Hematopoietic multipotent progenitor cell (in vitro differentiated cells): ENCODE data around the gene BMPR2. TPM values are rescaled to one million over a fixed set of nuclear protein-coding genes. Genes with fewer than 3 reads are reported as not detected.
"Not testable (repeated sequence)": the region's sequence is repeated elsewhere in the genome, so short reads cannot be mapped to it uniquely, and the experiment has no call there.

Source experiments
- DNase-seq, 3 donors: peaks; one replicate each; pipeline ENCODE4 v3.0.0-alpha.2; 2011 to 2015; ENCODE audit warnings: low read depth in 2 of 3, low spot score in 2 of 3
- total RNA-seq: library from RNA; depleted of rRNA; stranded (reverse); fragments of >200 nt; gene quantifications from one replicate; pipeline ENCODE4 v1.2.3, GENCODE V29; 2012

Gene BMPR2
- total RNA-seq, result 6.7 TPM

- peak; percentile 82 to 86 (median 84) for DNase-seq
Measured at GRCh38 chr2:202375609-202376408, at the start of gene BMPR2. TSS of gene BMPR2 (plus strand) at chr2:202376327. CDS start at chr2:202377475, 1,148 bp downstream.

DNA sequence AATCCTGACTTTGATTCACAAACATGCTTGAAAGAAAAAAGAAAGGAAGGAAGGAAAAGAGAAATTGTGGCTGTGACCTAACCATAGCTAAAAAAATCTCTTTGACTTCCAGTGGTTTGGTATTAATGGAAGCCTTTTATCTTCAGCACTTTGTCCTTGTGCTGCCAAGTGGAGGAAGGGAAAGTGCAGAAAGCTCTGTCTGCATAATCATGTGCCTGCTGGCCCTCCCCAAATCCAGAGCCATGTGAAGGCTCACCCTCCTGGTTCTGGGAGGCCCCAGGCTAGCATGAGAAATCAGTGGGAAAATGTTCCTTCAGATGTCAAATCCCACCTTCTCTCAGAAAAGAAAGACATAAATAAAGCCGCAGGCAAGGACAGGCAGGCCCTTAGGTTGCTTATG is 48.3 kb upstream of the BMPR2 start:
- no peak for DNase-seq

DNA sequence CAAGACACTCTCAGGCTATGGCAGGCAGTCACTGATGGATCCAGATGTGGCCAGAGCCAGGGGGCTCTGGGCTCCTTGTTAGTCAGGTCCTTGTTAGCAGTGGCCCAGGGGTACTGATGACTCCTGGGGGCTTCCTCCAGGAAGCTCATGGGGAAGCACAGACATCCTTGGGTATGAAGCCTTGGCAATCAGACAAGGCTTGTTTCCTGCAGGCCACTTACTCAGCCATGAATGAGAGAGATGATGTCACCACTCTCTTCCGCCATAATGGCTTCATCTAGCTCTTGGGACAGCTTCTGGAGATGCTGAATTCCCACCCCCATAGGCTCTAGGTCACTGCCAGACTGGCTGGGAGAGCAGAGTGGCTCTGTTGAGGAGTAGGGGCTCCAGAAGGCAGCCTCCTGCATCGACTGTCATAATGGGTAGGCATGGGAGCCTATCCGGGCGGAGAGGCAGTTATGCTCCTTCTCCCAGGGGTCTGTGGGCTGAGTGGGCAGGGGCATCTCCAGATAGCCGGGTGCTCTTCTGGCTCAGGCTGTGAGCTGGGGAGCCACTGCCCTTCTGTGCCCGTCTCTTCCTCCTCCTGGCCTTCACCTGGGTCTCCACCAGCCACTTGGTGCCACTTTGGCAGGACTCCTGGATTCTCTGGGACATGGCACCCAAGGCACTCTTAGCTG is 40.2 kb upstream of the BMPR2 start:
- DNase-seq, result no peak

DNA sequence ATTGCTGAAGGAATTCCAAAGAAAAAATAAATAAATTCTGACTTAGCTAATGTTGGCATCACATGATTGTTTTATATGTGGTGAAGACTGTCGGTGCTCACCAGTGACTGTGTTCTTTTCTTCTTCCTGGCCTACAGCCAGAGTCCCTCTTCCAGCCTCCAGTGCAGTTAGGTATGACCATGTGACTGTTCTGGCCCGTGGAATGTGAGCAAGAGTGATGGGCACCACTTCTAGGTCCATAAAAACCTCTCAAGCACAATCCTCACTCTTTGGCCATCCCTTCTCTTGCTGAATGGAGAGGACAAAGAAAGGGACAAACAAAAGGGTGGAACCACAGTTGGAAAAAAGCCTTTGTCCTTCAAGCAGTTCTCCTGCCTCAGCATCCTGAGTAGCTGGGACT is 39.0 kb upstream of the BMPR2 start:
- DNase-seq, result no peak

GRCh38 chr2:202337706-202338346 is 38.3 kb upstream of the BMPR2 start:
- DNase-seq, result no peak

DNA sequence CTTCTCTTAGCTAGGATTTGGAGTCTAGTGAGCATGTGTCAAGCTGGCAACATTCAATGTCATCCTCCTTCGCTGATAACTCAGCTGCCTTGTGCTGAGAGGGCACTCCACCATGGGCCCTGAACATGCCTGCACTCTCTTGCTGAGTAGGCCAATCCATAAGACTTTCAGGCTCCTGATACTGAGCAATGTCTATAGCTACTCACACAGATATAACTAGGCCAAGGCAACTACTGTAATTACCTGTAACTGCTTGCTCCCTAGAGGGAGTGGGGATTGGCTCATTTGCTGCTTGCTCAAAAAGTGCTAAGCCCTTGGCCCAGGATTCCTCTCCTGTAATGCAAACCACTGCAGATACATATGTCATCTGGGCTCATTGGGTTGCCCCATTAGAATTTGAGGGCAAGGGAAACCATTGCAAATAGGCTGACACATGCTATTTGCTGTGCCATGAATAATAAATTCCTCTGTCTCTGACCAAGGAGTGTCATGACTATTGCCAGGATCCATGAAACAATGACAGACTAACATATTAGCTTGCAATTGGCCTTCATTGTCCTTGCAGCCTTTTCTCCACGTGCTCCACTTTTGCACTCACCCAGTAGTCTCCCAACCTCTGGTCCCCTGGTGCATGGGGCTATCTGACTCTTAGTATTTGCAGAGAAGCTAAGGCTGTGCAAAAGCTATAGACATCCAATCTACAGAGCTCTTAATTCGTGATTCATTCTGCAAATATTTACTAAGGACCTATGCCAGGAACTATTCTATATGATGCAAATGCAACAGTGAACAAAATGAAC is 36.9 kb upstream of the BMPR2 start:
- DNase-seq, result no peak

GRCh38 chr2:202344178-202344577 is 31.9 kb upstream of the BMPR2 start:
- DNase-seq, result no peak

DNA sequence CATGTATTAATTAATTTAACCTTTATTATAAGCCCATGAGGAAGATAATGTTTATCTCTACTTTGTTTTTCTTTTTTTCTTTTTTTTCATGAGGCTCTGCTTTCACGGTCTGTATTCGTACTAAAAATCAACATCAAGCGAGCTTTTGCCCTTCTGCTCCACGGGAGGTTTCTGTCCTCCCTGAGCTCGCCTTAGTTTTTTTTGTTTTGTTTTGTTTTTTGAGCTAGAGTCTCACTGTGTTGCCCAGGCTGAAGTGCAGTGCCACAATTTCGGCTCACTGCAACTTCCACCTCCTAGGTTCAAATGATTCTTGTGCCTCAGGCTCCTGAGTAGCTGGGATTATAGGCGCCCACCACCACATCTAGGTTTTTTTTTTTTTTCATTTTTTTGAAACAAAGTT is 29.9 kb upstream of the BMPR2 start:
- DNase-seq, result no peak

DNA sequence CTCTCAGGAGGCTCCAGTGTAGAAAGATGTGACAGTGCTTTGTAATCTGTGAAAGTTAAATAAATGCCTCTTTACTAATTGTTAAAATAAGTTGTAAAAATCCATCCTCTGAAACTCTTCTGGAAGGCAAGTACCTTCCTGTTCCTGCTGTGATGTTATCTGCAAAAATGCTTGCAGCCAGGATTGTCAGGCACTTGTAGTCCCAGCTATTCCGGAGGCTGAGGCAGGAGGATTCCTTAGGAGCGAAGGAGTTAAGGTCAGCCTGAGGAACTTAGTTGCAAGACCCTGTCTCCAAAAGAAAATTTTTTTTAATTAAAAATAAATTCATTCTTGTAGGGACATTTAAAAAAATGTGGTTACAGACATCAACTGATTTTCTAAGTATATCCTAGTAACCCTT is 22.7 kb upstream of the BMPR2 start:
- DNase-seq, result no peak

DNA sequence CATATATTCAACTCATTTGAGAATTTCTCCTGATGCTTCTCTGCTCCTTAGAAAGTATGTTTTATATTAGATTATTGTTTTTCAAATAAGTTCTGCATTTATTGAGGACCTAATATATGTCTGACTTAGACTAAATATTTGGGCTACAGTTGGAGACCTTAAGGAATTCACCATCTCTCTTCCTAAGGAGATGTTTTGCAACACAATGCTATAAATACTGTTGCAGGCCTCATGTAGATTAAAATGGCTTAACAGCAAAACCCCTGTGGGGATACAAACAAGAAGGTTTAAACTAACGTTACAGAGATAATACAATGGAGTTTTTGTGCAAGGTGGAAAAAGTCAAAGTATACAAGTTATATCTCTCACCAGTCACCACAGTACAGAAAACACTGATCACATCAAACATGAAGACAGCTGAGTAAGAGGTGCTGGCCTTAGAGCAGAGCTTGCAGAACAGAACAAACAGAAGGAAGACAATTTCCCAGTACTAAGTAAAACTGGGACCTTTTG is 20.1 kb upstream of the BMPR2 start:
- no peak for DNase-seq

- not testable (repeated sequence) for DNase-seq
Measured at GRCh38 chr2:202358924-202359323, 17.2 kb upstream of the BMPR2 start.

DNA sequence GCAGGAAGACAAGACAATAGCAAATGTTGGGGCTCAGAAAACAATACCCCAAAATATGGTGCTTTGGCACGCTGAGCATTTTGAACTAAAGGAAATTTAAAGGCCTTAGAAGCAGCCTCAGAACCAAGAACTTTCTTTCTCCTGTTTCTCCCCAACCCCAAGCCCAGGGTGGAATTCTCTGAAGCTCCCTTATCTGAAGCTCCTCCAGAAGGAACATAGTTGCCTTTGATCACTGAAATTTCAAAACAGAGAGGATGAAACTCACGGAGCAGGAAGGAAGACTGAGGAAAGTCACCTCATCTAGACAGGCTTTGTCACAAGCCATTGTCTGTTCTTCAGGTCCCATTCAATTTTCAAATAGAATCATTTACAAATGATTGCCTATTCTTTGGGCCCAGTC is 15.5 kb upstream of the BMPR2 start:
- DNase-seq, result no peak

DNA sequence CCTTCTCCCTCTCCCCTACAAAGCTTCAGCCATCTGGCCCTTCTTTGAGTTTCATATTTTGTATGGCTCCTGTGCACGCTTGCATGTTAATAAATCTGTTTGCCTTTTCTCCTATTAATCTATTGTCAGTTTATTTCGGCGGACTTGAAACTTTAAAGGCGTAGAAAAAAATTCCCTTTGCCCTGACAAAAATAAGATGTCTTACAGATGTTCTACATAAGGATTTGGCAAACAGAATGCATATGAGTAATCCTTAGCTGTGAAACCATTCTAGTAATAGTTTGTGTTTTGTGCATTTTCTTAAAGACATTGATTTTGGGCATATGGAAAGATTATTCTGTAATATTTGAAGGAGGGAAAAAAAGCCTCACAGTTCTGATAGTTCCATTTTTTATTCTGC is 15.0 kb upstream of the BMPR2 start:
- DNase-seq, result no peak

DNA sequence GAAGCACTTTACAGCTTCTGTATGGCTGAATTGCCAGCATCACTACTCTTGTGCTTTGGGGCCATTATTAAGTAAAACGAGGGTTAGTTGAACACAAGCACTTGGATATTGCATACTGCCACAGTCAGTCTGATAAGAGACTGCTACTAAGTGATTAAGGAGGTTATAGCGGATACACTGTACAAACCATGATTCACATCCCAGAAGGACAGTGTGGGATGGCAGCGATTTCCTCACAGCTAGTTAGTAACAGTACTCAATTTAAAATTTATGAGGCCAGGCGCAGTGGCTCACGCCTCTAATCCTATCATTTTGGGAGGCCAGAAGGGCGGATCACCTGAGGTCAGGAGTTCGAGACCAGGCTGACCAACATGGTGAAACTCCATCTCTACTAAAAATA is 2.6 kb upstream of the BMPR2 start:
- DNase-seq, result no peak

GRCh38 chr2:202374383-202374782 is 1.7 kb upstream of the BMPR2 start:
- DNase-seq, result not testable (repeated sequence)

GRCh38 chr2:202375033-202375608 is 1.0 kb upstream of the BMPR2 start:
- peak; percentile 21 to 54 (median 45) for DNase-seq

GRCh38 chr2:202376460-202377206 is 506 bp downstream of the BMPR2 start:
- peak; percentile 24 to 59 (median 46) for DNase-seq

- peak in 1 of 3 donors; percentile 12 for DNase-seq
Measured at GRCh38 chr2:202377207-202377761, 1.2 kb downstream of the BMPR2 start.

DNA sequence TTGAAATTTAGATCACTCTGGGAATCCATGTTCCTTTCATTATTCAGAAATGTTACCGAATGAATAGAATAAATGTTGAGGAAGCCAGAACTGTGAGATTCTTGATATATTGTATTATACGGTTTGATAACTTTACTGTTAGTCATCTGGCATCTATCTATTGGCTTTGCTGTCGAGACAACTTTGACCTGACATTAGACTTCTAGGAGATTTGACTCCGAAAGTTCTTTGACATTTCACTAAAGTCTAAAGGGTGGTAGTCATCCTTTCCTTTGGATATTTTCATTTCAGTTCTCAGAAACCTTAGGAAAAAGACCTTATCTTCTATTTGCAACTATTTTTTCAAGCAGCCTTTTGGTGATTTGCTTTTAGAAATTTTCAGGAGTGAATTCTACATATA is 1.9 kb downstream of the BMPR2 start:
- DNase-seq, result no peak
